ENCODE measurements around the gene PARVB.

Gene PARVB

GRCh38 chr22:44187652-44188230 is 163.6 kb downstream of the PARVB start:
- DNase-seq: no peak

GRCh38 chr22:44188316-44188715 is 164.2 kb downstream of the PARVB start:
- no peak for DNase-seq

GRCh38 chr22:44188986-44189630 is 165.0 kb downstream of the PARVB start:
- DNase-seq: no peak

GRCh38 chr22:44190381-44190976 is 166.4 kb downstream of the PARVB start:
- no peak for DNase-seq

GRCh38 chr22:44191036-44191454 is 166.9 kb downstream of the PARVB start:
- DNase-seq: no peak

GRCh38 chr22:44192098-44192815 is 168.2 kb downstream of the PARVB start:
- DNase-seq: peak; percentile 21

- DNase-seq: no peak
Observed at GRCh38 chr22:44192816-44193534, 168.9 kb downstream of the PARVB start.

- no peak for DNase-seq
Observed at GRCh38 chr22:44193535-44193891, 169.4 kb downstream of the PARVB start.

- DNase-seq: no peak
Observed at GRCh38 chr22:44194569-44194968, 170.5 kb downstream of the PARVB start.

GRCh38 chr22:44195189-44195871 is 171.2 kb downstream of the PARVB start:
- DNase-seq: no peak

- no peak for DNase-seq
Observed at GRCh38 chr22:44196241-44196640, 172.1 kb downstream of the PARVB start.

- no peak for DNase-seq
Observed at GRCh38 chr22:44196731-44197131, 172.6 kb downstream of the PARVB start.

- no peak for DNase-seq
Observed at GRCh38 chr22:44197271-44197670, 173.2 kb downstream of the PARVB start.

GRCh38 chr22:44199164-44199563 is 175.1 kb downstream of the PARVB start:
- no peak for DNase-seq

GRCh38 chr22:44199866-44200265 is 175.8 kb downstream of the PARVB start:
- no peak for DNase-seq

- DNase-seq: no peak
Observed at GRCh38 chr22:44200451-44200850, 176.3 kb downstream of the PARVB start.

- no peak for DNase-seq
Observed at GRCh38 chr22:44200855-44201550, 176.9 kb downstream of the PARVB start.

- no peak for DNase-seq
Observed at GRCh38 chr22:44201665-44202064, 177.6 kb downstream of the PARVB start.

- no peak for DNase-seq
Observed at GRCh38 chr22:44202261-44202789, 178.2 kb downstream of the PARVB start.

- no peak for DNase-seq
Observed at GRCh38 chr22:44203203-44203602, 179.1 kb downstream of the PARVB start.

GRCh38 chr22:44204739-44205515 is 180.8 kb downstream of the PARVB start:
- no peak for DNase-seq

Data from NCI-H146 (cell line).